GM19438 (cell line): Measurements from ENCODE around the gene CARD16.

Source experiments
- ATAC-seq: cut with Tn5 transposase; IDR thresholded peaks from one replicate; pipeline ENCODE4 v1.9.1; 2021; ENCODE audit warnings: low read depth; ENCODE audit not compliant: unreplicated experiment

CARD16 gene

GRCh38 chr11:104999721-105000120, 45.4 kb downstream of the CARD16 start:
- no peak for ATAC-seq

GRCh38 chr11:104997288-104997687, 47.8 kb downstream of the CARD16 start:
- ATAC-seq = no peak

DNA sequence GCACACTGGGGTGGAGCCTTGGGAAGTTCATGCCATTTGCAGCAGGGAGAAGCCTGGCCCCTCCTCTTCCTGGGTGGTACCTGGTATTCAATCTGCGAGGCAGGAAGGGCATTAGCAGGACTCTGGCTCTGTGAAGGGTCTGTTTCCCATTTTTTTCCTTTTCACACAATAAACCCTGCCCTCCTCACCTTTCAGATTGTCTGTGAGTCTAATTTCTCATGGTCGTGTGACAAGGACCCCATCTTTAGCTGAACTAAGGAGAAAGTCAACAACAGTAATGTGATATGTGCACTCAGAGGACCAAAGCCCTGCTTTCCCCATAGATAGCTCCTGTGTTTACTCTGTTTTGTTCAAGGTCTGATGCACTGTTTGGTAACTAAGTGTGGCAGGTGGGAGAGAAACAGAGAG, 50.1 kb downstream of the CARD16 start:
- no peak for ATAC-seq

DNA sequence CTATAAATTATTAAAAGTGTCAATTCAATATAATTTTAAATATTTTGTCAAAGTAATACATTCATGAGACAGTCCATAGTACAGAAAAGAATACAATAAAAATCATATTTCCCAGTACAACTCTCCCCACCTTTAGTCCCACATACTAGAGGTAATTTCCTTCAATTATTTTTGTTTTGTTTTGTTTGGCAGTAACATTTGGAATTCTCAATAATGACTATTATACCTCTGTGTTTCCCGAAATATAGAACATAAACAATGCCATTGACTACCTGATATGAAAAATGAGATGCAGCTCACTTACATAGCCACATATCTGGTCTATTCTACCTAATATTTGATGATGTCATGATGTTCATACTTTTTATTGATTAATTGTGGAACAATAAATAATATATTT, 52.4 kb downstream of the CARD16 start:
- no peak for ATAC-seq

DNA sequence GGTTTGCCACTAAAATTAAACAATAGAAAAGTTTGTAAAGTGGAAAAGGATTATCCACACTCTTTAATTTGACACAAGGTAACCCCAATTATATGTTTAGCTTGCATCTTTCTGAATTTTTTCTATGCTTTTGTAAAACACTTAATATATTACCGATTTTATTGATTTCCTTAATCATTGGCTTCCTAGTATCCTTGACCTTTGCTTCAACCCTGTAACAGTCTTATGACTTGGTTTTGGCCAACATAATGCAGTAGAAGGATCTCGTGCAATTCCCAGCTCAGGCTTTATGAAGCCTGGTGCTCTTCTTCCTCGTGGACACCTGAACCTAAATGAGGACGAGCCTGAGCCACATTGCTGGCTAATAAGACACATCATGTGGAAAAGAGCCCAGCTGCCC, 53.1 kb downstream of the CARD16 start:
- ATAC-seq = no peak
